ENCODE measurements around the gene SLC28A2. TPM values are rescaled to one million over a fixed set of nuclear protein-coding genes. Genes with fewer than 3 reads are reported as not detected.

The SLC28A2 gene
- total and polyA plus RNA-seq, 9 of the 15 experiments (the other 6 are each of a cell fraction or from before 2014, with no cell fraction given), result 0.03 to 0.04 TPM; not detected in 7

GRCh38 chr15:45262906-45263461, 10.9 kb downstream of the SLC28A2 start:
- no TSS peak for BruUV-seq (replicated peaks)

More at GRCh38 chr15:45262906-45263461, 10.9 kb downstream of the SLC28A2 start:
- in situ Hi-C loops (cut with MboI) (no loop called here), intact Hi-C loops (cut with micrococcal nuclease) (no loop called here)
- ChIA-PET CTCF (ENCODE audit: low intra/inter-chr PET ratio) (no interaction called here), POLR2A (no interaction called here)
- Histone ChIP-seq H3K4me1 (replicated peaks in 1 of 2; ENCODE audit: control insufficient read depth in 2 of 2, insufficient read depth in 2 of 2, low read length in 2 of 2) (no peaks in the 10 kb centered on the region), H3K27me3 (ENCODE audit: control insufficient read depth in 2 of 2, insufficient read depth in 2 of 2, low read length in 2 of 2) (no peaks in the 10 kb centered on the region; a peak in 1 of 5 replicates), H3K9me3 (replicated peaks; ENCODE audit: control insufficient read depth, insufficient read depth, low read depth, low read length) (no peaks in the 10 kb centered on the region), H3K27ac (ENCODE audit: extremely low read depth, low read depth, low read length) (no peak overlapping the region), H4K20me1 (replicated peaks; ENCODE audit: control insufficient read depth, insufficient read depth, low read length) (no peaks in the 10 kb centered on the region), H3K4me3 (no peak overlapping the region), H3K4me2 (ENCODE audit: insufficient read depth, low read length) (no peak overlapping the region), H2AFZ (ENCODE audit: low read depth, low read length) (no peak overlapping the region), H3K9me1 (ENCODE audit: control insufficient read depth, insufficient read depth, low read length) (no peaks in the 10 kb centered on the region), H3K36me3 (ENCODE audit: control insufficient read depth, insufficient read depth, low read length) (no peaks in the 10 kb centered on the region), H3K9ac (ENCODE audit: insufficient read depth in 1 of 2, low read depth in 2 of 2, low read length in 2 of 2) (no peak overlapping the region), H3K79me2 (ENCODE audit: control insufficient read depth, insufficient read depth, low read length) (no peaks in the 10 kb centered on the region)
- FAIRE-seq (no peak), DNase-seq (ENCODE audit: extremely low read depth in 1 of 4, low spot score in 3 of 4) (no peak), ATAC-seq (no peak)
- 3% methylated on average over 4 of the region's 4 CpGs for WGBS (ENCODE audit: insufficient coverage, low coverage, missing lambda C conversion rate)
- TF ChIP-seq MAX (CRISPR knock-in tag; IDR thresholded peaks at IDR 0.05) (no peak), ZNF512 (tag; IDR thresholded peaks at IDR 0.05) (no peak), ZKSCAN1 (IDR thresholded peaks at IDR 0.05; ENCODE audit: low read depth, low read length) (no peak), ZNF436 (CRISPR knock-in tag; IDR thresholded peaks at IDR 0.05) (no peak), ZNF77 (CRISPR knock-in tag; IDR thresholded peaks at IDR 0.05) (no peak), NBN (IDR thresholded peaks at IDR 0.05; ENCODE audit: low read depth) (no peak), ZNF224 (CRISPR knock-in tag; IDR thresholded peaks at IDR 0.05) (no peak), SAFB (IDR thresholded peaks at IDR 0.05; ENCODE audit: borderline replicate concordance, low read depth, low read length) (no peak), TBP (optimal IDR thresholded peaks at IDR 0.05; ENCODE audit: low read depth, low read length) (no peak), CREB3 (tag; conservative IDR thresholded peaks at IDR 0.05; ENCODE audit: low read depth) (no peak), ZKSCAN3 (CRISPR knock-in tag; IDR thresholded peaks at IDR 0.05) (no peak), KDM5B (IDR thresholded peaks at IDR 0.05; ENCODE audit: insufficient replicate concordance, low read depth, low read length) (no peak), RERE (CRISPR knock-in tag; IDR thresholded peaks at IDR 0.05; ENCODE audit: borderline replicate concordance) (no peak), CHD1 (IDR thresholded peaks at IDR 0.05; ENCODE audit: low read length) (no peak), TAF15 (IDR thresholded peaks at IDR 0.05; ENCODE audit: low read depth, low read length) (no peak)
